PC-9 (cell line): ENCODE data around the gene HOXD4. TPM values are rescaled to one million over a fixed set of nuclear protein-coding genes. Genes with fewer than 3 reads are reported as not detected.

Experiments
- BruUV-seq: library from RNA; stranded (reverse); fragments of 400-500 nt; replicated peaks from 2 replicates; lab custom pipeline; 2021; lab: Mats Ljungman, UMichigan
- CTCF ChIA-PET: fragments of 300-600 bp; sonication (Branson Sonifier 250); formaldehyde crosslinking; loops from one replicate; lab custom pipeline; 2022; ENCODE audit warnings: antibody characterized with exemption; lab: Charles Lee
- POLR2A ChIA-PET: fragments of 300-600 bp; sonication (Branson Sonifier 250); formaldehyde crosslinking; loops from one replicate; lab custom pipeline; 2022; ENCODE audit warnings: antibody characterized with exemption; ENCODE audit not compliant: unreplicated experiment; lab: Charles Lee
- DNase-seq, 2 experiments: peaks; one replicate each; pipeline versions ENCODE4 v3.0.0 to v3.0.0-alpha.2; 2015 to 2022; ENCODE audit warnings: mixed read lengths in 1 of 2
- H2AFZ ChIP-seq: fragments of 200-600 bp; sonication (generic); 2 replicates; pipeline ENCODE4 v1.8.1; 2017; ENCODE audit warnings: antibody characterized with exemption
- H3F3A ChIP-seq: fragments of 200-600 bp; sonication (generic); 2 replicates; pipeline ENCODE4 v1.8.1; 2017; ENCODE audit warnings: antibody characterized with exemption, mild to moderate bottlenecking, low read depth; ENCODE audit not compliant: insufficient read depth
- H3K27ac ChIP-seq: fragments of 200-600 bp; sonication (generic); 2 replicates; pipeline ENCODE4 v1.6.1; 2016; ENCODE audit warnings: mixed run types
- H3K27me3 ChIP-seq: fragments of 200-600 bp; sonication (generic); 2 replicates; pipeline ENCODE4 v1.6.1; 2016; ENCODE audit warnings: low read depth, mixed run types; ENCODE audit not compliant: insufficient read depth
- H3K36me3 ChIP-seq: fragments of 200-600 bp; sonication (generic); 2 replicates; pipeline ENCODE4 v1.6.1; 2016; ENCODE audit warnings: low read depth, mixed run types
- H3K4me1 ChIP-seq: fragments of 200-600 bp; sonication (generic); replicated peaks from 2 replicates; pipeline ENCODE4 v1.6.1; 2016; ENCODE audit warnings: mixed run types; ENCODE audit not compliant: insufficient read depth
- H3K4me2 ChIP-seq: fragments of 200-600 bp; sonication (generic); 2 replicates; pipeline ENCODE4 v1.6.1; 2017; ENCODE audit warnings: mixed run types
- H3K4me3 ChIP-seq: fragments of 200-600 bp; sonication (generic); 2 replicates; pipeline ENCODE4 v1.6.1; 2016; ENCODE audit warnings: mixed run types
- H3K79me2 ChIP-seq: fragments of 200-600 bp; sonication (generic); 2 replicates; pipeline ENCODE4 v1.6.1; 2017; ENCODE audit warnings: low read depth, mixed run types
- H3K9me2 ChIP-seq: fragments of 200-600 bp; sonication (generic); 2 replicates; pipeline ENCODE4 v1.8.1; 2017; ENCODE audit warnings: mild to moderate bottlenecking; ENCODE audit not compliant: insufficient read depth
- H3K9me3 ChIP-seq: fragments of 200-600 bp; sonication (generic); 2 replicates; pipeline ENCODE4 v1.8.1; 2016; ENCODE audit warnings: low read depth; ENCODE audit not compliant: insufficient read depth
- H4K20me1 ChIP-seq: fragments of 200-600 bp; sonication (generic); 2 replicates; pipeline ENCODE4 v1.8.1; 2017; ENCODE audit not compliant: insufficient read depth
- EZH2 ChIP-seq: fragments of 200-600 bp; sonication (generic); IDR thresholded peaks from 2 replicates; pipeline ENCODE4 v1.8.0; 2017; ENCODE audit warnings: antibody characterized with exemption, low read depth
- intact Hi-C: fragments of 100-400 bp; cut with micrococcal nuclease; formaldehyde crosslinking; loops from one replicate; pipeline ENCODE4 v1.10.0; 2022; ENCODE audit not compliant: unreplicated experiment
- total RNA-seq: library from RNA; stranded (reverse); gene quantifications from 2 replicates; pipeline ENCODE4 v1.2.3, GENCODE V29; 2021
- TF ChIP-seq, protein P1 (sequence below): fragments of 200-600 bp; sonication (generic); conservative IDR thresholded peaks from 2 replicates; pipeline ENCODE4 v1.6.1; 2017; ENCODE audit warnings: mixed run types, antibody characterized with exemption, mild to moderate bottlenecking, moderate library complexity

Gene HOXD4
- total RNA-seq, 1 experiment from 2014 or later: not detected

DNA sequence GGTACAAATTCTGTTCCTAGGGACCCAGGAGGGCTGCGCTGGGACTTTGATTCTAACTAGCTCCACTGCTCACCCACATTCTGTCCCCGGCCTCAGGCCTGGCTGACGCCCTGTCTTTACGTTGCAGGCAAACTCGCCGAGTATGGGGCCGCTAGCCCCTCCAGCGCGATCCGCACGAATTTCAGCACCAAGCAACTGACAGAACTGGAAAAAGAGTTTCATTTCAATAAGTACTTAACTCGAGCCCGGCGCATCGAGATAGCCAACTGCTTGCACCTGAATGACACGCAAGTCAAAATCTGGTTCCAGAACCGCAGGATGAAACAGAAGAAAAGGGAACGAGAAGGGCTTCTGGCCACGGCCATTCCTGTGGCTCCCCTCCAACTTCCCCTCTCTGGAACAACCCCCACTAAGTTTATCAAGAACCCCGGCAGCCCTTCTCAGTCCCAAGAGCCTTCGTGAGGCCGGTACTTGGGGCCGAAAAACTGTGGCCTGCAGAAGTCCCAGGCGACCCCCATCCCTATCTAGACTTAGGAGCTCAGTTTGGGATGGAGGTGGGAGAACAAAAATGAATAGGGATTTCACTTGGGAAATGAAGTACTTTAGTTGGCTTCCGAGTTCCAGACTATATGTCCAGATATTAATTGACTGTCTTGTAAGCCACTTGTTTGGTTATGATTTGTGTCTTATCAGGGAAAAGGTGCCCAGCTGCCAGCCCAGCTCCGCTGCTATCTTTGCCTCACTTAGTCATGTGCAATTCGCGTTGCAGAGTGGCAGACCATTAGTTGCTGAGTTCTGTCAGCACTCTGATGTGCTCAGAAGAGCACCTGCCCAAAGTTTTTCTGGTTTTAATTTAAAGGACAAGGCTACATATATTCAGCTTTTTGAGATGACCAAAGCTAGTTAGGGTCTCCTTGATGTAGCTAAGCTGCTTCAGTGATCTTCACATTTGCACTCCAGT is 38.6 kb downstream of the HOXD4 start:
- Histone ChIP-seq H3K4me3 (no peak overlapping the region), H3F3A (no peaks in the 10 kb centered on the region), H3K27ac (no peak overlapping the region), H3K79me2 (no peaks in the 10 kb centered on the region), H3K4me2 (no peak overlapping the region), H3K36me3 (no peaks in the 10 kb centered on the region), H4K20me1 (no peaks in the 10 kb centered on the region), H3K9me2 (no peaks in the 10 kb centered on the region), H3K4me1 (no peaks in the 10 kb centered on the region), H3K9me3 (no peaks in the 10 kb centered on the region), H3K27me3 (peaks cover 66% of the 10 kb centered on the region), H2AFZ (no peak overlapping the region; the same call in 1 of the 2 replicates)
- TF ChIP-seq EZH2: no peak
- TF ChIP-seq, protein P1, sequence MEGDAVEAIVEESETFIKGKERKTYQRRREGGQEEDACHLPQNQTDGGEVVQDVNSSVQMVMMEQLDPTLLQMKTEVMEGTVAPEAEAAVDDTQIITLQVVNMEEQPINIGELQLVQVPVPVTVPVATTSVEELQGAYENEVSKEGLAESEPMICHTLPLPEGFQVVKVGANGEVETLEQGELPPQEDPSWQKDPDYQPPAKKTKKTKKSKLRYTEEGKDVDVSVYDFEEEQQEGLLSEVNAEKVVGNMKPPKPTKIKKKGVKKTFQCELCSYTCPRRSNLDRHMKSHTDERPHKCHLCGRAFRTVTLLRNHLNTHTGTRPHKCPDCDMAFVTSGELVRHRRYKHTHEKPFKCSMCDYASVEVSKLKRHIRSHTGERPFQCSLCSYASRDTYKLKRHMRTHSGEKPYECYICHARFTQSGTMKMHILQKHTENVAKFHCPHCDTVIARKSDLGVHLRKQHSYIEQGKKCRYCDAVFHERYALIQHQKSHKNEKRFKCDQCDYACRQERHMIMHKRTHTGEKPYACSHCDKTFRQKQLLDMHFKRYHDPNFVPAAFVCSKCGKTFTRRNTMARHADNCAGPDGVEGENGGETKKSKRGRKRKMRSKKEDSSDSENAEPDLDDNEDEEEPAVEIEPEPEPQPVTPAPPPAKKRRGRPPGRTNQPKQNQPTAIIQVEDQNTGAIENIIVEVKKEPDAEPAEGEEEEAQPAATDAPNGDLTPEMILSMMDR: no peak
- intact Hi-C loops: no loop called here
- DNase-seq: no peak
- ChIA-PET POLR2A (no interaction called here), CTCF (no interaction called here)
- BruUV-seq: no TSS peak

DNA sequence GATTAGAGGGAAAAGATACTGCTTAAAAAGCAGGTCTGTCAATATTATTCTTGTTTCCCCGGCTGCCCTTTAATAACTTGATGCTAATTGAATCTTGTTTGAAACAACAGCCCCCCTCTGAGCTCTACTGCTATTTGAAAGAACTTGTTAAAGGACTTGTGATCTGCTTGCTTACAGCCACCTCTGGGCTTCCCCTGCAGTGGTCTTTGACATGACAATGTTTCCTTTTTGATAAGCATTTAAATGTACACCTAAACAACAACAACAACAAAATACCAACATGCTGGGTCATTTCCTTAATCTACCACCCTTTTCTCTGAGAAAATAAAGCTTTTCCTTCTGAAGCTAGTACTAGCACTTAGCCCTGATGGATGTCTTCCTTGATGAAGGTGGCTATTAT is 41.0 kb downstream of the HOXD4 start:
- Histone ChIP-seq H2AFZ (no peak overlapping the region), H3K4me2 (no peak overlapping the region), H3K27ac (no peak overlapping the region), H3K36me3 (no peaks in the 10 kb centered on the region), H4K20me1 (no peaks in the 10 kb centered on the region), H3K9me2 (no peaks in the 10 kb centered on the region), H3F3A (no peaks in the 10 kb centered on the region), H3K4me1 (no peaks in the 10 kb centered on the region), H3K4me3 (no peak overlapping the region), H3K9me3 (no peaks in the 10 kb centered on the region), H3K27me3 (peaks cover 63% of the 10 kb centered on the region), H3K79me2 (no peaks in the 10 kb centered on the region)
- ChIA-PET POLR2A (no interaction called here), CTCF (interaction anchor here (0.6 kb wide), 1 partner anchor 263 kb away, joined by 3 read pairs; no protein-coding TSS in a partner anchor)
- TF ChIP-seq, protein P1: no peak
- TF ChIP-seq EZH2: no peak
- intact Hi-C loops: no loop called here
- DNase-seq: no peak
- BruUV-seq: no TSS peak

DNA sequence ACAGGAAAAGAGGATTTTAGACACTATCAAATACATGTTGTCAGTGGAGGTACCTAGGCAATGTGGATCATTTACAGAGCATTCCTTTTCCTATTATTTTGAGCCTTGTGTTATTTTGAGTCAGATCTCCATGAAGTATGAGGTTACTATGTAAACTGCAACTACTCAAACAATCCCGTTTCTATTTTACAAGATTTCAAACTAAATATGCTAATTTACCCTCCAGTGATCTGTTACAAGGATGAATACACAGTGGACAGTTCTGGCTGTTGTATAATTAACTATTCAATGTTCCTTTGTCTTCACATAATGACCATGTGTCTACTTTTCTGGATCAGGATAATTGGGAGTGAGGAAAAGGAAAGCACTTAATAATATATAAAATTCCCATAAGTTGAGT is 41.7 kb downstream of the HOXD4 start:
- H3K27ac ChIP-seq: no peak overlapping the region
- H3F3A ChIP-seq: no peaks in the 10 kb centered on the region
- CTCF ChIA-PET: no interaction called here
- H3K4me3 ChIP-seq: no peak overlapping the region
- H3K36me3 ChIP-seq: no peaks in the 10 kb centered on the region
- H3K27me3 ChIP-seq: peaks cover 57% of the 10 kb centered on the region
- no TSS peak for BruUV-seq
- no peaks in the 10 kb centered on the region for H3K9me2 ChIP-seq
- H3K4me1 ChIP-seq: no peaks in the 10 kb centered on the region
- H2AFZ ChIP-seq: no peak overlapping the region
- TF ChIP-seq EZH2: no peak
- TF ChIP-seq, protein P1: no peak
- H3K4me2 ChIP-seq: no peak overlapping the region
- H3K79me2 ChIP-seq: no peaks in the 10 kb centered on the region
- DNase-seq: no peak
- POLR2A ChIA-PET: no interaction called here
- intact Hi-C loops: no loop called here
- no peaks in the 10 kb centered on the region for H4K20me1 ChIP-seq
- H3K9me3 ChIP-seq: no peaks in the 10 kb centered on the region
